ENCODE measurements around the gene SLCO2B1. TPM values are rescaled to one million over a fixed set of nuclear protein-coding genes. Genes with fewer than 3 reads are reported as not detected.

The SLCO2B1 gene
- total RNA-seq, 1 donor from 2014 or later, result 0.23 TPM

DNA sequence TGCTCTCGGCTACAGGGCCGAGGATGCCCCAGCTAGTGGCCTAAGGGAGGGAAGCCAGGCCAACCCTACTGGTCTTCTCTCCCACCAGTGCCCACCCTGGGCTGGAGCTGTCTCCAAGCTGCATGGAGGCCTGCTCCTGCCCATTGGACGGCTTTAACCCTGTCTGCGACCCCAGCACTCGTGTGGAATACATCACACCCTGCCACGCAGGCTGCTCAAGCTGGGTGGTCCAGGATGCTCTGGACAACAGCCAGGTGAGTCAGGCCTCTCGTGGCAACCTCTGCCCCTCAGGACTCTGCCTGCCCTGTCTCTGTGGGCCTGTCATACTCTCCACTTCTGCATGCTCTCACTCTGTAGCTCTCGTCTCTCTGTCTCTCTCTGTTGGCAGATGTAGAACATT is 45.5 kb downstream of the SLCO2B1 start:
- no peak for DNase-seq (ENCODE audit: low read depth)
- no peak overlapping the region for H3K4me3 ChIP-seq (ENCODE audit: low read depth, low read length)
- TF ChIP-seq, protein P1, sequence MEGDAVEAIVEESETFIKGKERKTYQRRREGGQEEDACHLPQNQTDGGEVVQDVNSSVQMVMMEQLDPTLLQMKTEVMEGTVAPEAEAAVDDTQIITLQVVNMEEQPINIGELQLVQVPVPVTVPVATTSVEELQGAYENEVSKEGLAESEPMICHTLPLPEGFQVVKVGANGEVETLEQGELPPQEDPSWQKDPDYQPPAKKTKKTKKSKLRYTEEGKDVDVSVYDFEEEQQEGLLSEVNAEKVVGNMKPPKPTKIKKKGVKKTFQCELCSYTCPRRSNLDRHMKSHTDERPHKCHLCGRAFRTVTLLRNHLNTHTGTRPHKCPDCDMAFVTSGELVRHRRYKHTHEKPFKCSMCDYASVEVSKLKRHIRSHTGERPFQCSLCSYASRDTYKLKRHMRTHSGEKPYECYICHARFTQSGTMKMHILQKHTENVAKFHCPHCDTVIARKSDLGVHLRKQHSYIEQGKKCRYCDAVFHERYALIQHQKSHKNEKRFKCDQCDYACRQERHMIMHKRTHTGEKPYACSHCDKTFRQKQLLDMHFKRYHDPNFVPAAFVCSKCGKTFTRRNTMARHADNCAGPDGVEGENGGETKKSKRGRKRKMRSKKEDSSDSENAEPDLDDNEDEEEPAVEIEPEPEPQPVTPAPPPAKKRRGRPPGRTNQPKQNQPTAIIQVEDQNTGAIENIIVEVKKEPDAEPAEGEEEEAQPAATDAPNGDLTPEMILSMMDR (conservative IDR thresholded peaks at IDR 0.05; ENCODE audit: low read depth, low read length), result no peak

DNA sequence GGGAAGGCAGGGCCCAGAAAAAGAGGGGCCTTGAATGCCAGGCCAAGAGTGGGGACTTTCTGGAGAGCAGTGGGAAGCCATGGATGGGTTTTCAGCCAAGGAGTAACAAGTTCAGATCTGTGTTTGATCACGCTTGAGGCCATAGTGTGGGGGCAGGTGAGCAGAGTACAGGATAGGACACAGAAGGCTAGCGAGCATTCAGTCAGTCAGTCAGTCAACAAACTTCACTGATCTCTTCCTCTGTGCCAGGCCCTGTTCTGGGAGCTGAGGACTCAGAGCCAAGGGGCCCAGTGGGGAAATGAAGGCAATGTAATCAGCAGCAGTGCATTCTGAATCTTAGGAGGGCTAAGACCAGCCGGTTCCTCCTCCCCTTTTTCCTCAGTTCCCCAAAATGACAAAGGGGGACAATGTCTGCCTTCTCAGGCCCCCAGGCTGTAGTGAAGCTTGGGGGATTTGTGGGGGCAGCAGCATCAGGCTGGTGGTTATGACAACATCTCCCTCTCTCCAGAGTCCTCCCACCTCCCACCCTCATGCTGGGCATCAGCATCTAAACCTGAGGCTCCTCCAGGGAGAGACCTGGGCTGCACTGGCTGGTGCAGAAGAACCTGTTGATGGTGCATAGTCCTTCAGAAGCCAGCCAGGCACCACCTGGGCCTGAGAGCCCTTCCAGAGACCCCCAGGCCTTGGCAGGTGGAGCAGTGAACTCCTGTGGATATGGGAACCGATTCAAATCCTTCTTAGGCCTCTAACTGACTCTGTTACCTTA is 46.8 kb downstream of the SLCO2B1 start:
- DNase-seq (ENCODE audit: low read depth), result no peak
- no peak overlapping the region for H3K4me3 ChIP-seq (ENCODE audit: low read depth, low read length)
- TF ChIP-seq, protein P1 (conservative IDR thresholded peaks at IDR 0.05; ENCODE audit: low read depth, low read length), result no peak

DNA sequence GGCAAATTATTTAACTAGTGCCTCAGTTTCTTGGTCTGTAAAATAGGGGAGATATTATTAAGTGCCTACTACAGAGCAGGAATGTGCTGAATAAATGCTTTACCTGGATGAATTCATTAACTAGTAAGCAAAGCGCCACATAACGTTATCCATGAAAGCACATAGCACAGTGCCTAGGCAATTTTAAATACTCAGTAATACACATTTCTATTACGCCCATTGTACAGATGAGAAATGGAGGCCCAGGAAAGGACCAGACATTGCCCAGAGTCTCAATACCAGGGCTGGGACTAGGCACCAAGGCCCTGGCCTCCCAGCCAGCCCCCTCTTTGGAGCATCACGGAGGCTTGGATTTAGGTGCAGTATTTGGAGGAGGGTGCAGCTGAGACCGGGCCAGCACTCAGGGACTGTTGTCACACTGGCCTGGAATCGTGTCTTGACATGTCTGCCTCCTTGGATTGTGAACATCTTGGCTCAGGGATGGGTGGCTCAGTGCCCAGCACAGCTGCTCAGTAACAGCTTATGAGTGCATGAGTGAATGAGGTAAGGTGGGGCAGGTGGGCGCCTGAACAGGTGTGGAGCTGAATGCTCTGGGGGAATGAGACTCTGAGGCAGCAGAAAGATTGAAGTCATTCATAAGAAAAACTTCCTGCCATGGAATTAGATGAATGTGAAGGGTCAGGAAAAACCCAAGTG is 47.5 kb downstream of the SLCO2B1 start:
- TF ChIP-seq, protein P1 (conservative IDR thresholded peaks at IDR 0.05; ENCODE audit: low read depth, low read length), result no peak
- no peak overlapping the region for H3K4me3 ChIP-seq (ENCODE audit: low read depth, low read length)
- DNase-seq (ENCODE audit: low read depth), result no peak

DNA sequence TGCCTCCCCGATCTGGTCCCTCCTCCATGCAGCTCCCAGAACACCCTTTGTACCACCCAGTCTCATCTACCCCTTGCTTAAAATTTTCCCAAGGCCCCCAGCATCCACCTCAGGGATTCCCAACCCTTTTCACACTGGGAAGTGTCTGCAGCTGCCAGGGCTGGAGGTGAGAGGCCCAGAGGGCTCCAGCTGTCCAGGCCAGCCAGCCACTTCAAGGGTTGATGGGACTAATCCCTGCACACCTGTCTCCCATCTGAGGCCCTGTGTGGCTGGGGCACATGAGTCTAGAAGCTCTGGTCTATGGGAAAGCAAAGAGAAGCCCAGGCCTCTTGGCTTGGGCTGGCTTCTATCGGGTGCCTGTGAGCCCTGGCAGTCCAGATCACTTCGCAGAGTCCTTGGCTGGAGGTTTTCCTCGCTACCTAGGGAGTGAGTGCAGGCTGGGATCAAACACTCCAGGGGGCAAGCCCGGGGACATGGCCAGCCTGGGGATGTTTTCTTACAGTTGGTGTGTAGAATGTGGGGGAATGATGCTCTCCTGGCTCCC is 48.6 kb downstream of the SLCO2B1 start:
- DNase-seq (ENCODE audit: low read depth), result no peak
- no peak overlapping the region for H3K4me3 ChIP-seq (ENCODE audit: low read depth, low read length)
- TF ChIP-seq, protein P1 (conservative IDR thresholded peaks at IDR 0.05; ENCODE audit: low read depth, low read length), result no peak

DNA sequence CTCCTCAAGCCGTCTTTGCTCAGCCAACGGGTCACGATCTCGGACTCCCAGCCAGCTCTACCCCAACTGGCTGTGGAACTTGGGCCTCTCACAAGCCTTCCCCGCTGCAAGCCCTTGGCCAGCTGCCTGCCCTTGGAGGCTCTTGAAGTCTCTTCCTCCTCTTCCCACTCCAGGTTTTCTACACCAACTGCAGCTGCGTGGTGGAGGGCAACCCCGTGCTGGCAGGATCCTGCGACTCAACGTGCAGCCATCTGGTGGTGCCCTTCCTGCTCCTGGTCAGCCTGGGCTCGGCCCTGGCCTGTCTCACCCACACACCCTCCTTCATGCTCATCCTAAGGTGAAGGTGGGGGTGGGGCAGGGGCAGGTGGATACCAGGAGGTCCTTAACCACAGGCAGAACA is 49.1 kb downstream of the SLCO2B1 start:
- no peak overlapping the region for H3K4me3 ChIP-seq (ENCODE audit: low read depth, low read length)
- TF ChIP-seq, protein P1 (conservative IDR thresholded peaks at IDR 0.05; ENCODE audit: low read depth, low read length), result no peak
- DNase-seq (ENCODE audit: low read depth), result no peak

DNA sequence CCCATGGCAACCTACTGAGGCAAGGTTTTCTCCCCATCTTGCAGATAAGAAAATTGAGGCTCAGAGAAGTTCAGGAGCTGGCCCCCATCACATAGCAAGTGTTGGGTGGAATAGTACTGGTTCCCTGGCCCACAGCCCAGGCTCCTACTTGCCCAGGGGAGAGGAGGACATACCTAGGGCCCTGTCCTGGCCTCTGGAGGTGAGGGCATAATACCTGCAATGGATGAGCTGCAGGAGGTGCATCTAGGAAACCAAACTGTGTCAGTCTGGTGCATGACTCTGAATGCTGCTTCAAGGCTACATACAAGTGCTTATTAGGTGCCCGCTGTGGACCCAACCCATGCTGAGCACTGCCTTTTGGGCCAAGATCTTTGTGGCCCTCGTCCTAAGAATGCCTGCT is 49.6 kb downstream of the SLCO2B1 start:
- TF ChIP-seq, protein P1 (conservative IDR thresholded peaks at IDR 0.05; ENCODE audit: low read depth, low read length), result no peak
- H3K4me3 ChIP-seq (ENCODE audit: low read depth, low read length), result no peak overlapping the region
- no peak for DNase-seq (ENCODE audit: low read depth)
